Raji (cell line): ENCODE measurements around the gene C14orf93.

Experiments used
- POLR2A ChIP-seq: IDR thresholded peaks from 2 replicates; pipeline ENCODE4 v1.6.1; 2011; ENCODE audit warnings: low read depth, low read length, control low read depth; ENCODE audit not compliant: insufficient read depth

The C14orf93 gene

DNA sequence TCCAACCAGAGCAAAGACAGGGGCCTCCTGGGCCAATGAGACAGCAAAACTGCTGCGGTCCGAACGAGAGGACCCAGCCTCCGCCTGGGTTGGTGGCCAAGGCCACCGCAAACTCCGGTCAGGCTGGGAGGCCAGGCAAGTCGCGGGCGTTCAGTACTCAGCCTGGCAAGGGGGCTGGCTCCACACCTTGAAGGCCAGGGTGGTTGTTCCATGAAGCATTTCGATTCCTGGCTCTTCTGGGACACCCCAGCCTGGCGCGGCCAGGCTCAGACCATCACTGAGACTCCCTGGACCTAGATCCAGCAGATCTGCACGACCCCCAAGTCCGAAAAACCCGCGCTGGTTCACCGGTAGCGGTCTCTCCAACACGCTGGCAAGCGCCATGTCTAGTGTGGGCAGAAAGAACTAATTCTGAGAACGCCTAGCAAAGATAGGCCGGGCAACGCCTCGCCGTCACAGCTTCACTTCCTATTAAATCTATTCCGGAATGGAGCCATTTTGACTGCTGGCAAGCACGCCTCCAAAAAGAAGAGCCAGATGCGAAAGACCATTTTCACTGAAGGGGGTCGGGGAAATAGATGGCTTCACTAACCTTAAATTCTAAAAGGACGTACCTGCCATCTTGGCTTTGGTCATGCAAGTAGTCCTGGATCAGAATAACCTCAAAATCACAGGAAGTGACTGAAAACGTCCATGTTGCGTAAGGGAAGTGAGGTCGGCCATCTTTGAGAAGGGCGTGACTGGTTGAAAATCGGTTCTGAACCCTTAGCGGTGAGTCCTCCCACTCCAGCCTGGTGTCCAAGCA is 24.8 kb upstream of the C14orf93 start, which contains the start of gene PSMB5:
Gene PSMB5, minus strand, starts transcription at position 403 of the 805 bp plus-strand sequence. Its CDS starts 19 bp downstream, at position 384.
- peak; percentile 87 for TF ChIP-seq POLR2A

DNA sequence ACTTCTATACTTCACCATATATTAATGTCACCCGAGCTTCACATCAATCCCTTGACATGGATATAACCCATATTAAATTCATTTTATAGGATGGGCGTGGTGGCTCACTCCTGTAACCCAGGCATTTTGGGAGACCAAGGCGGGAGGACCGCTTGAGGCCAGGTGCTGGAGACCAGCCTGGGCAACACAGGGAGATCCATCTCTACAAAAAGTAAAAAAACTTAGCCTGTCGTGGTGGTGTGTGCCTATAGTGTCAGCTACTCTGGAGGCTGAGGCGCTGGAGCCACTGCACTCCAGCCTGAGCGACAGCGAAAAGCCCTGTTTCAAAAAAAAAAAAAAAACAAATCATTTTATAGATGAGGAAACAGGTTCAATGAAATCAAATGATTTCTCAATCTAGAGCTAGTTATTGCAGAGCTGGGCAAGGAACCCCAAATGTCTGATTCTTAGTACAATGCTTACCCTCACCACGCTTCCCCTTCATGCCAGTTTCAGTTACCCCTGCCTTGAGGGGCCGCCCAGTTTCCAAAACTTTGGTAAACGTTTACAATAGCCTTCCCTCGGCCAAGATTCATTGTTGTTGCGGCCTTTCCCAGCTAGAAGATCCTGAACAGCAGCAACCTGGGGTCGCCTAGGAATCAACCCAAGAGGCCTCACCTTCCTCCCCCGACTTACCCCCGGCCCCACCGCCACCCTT is 24.0 kb upstream of the C14orf93 start:
- no peak for TF ChIP-seq POLR2A

- no peak for TF ChIP-seq POLR2A
Measured at GRCh38 chr14:23033251-23033727, 23.3 kb upstream of the C14orf93 start.

DNA sequence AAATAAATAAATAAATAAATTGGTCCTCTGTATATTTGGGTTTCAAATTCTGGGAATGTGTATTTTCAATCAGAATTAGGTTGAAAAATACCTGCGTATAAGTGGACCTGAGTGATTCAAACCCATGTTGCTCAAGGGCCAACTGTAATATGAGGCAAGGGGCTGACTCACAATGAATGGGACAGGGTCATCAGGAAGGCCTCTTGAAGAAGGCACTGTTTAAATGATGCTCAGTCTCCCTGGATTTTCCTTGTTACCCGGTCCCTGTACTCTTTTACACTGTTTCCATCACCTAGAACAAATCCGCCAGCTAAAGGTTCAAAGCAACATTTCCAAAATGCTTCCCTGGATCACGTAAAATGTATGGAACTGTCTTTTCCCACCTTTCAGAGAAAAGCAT is 21.0 kb upstream of the C14orf93 start:
- TF ChIP-seq POLR2A: no peak

GRCh38 chr14:23028799-23029198 is 18.9 kb upstream of the C14orf93 start:
- TF ChIP-seq POLR2A: no peak

GRCh38 chr14:23025151-23025814 is 15.3 kb upstream of the C14orf93 start:
- no peak for TF ChIP-seq POLR2A

DNA sequence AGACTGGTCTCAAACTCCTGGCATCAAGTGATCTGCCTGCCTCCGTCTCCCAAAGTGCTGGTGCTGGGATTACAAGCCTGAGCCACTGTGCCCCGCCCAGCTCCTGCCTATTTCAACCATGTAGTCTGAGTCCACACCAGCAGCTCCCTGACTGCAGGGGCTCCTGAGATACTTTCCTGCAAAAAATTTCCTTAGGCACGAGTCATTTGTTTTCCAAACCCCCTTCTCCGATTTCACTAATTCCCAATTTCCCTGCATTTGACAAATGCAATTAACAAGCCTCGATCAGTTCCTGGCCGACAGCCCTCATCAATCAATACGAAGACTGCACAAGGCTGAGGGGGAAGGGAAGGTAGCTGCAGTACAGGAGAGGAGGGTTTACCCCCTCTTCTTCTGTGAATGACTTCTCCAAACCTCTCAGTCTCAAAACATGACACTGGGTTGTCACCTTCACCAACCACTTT is 14.7 kb upstream of the C14orf93 start:
- no peak for TF ChIP-seq POLR2A

DNA sequence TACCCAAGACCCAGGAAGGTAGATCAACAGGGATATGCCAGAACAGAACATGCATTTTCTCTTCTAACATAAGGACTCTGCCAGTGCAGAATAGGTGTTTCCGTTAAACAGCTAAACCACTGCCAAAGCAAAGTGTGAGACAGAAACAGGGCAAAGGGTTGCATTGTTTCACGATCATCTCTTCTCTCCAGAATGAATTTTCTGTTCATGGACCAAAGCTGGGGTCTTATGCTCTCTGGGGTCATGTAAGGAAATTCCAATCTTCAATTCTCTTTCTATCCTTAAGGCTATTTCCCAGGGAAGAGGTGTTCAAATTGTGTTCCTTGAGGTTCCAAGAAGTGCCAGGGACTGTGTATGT is 13.8 kb upstream of the C14orf93 start:
- no peak for TF ChIP-seq POLR2A

GRCh38 chr14:23023022-23023794 is 13.3 kb upstream of the C14orf93 start:
- TF ChIP-seq POLR2A: no peak

- TF ChIP-seq POLR2A: no peak
Measured at GRCh38 chr14:23021889-23022442, 12.0 kb upstream of the C14orf93 start.

- TF ChIP-seq POLR2A: no peak
Measured at GRCh38 chr14:23021434-23021833, 11.5 kb upstream of the C14orf93 start.

DNA sequence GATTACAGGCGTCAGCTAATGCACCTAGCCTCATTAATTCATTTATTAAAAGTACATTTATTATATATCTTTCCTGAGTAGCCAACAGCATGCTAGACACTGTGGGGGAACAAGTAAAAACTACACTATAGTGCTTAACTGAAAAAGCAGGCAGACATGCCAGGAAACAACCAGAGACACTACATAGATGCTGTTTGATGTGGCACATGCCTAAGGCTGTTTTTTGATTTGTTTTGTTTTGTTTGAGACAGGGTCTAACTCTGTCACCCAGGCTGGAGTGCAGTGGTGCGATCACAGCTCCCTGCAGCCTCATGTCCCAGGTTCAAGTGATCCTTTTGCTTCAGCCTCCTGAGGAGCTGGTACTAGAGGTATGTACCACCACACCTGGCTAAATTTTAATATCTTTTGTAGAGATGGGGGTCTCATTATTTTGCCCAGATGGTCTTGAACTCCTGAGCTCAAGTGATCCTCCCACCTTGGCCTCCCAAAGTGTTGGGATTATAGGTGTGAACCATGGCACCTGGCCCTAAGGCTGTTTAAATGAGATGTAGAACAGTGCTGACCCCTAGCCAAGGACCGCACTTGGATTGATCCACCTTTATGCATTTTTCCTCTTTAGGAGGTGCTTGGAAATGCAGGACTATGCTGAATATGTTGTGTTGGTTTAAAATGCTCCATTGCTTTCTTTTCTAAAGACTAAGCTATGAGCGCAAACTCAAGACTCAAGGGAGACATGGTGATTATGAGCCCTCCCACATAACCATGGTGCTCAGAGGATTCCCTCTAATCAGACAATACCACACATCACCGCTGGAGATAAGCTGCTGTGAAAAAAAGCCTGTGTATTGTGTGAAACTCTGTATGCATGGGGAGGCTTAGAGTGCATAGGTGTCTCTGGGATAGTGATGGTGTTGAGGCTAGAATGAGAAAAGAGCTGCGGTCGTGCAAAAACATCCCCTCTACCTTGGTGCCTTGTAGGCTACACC is 10.5 kb upstream of the C14orf93 start:
- no peak for TF ChIP-seq POLR2A

- no peak for TF ChIP-seq POLR2A
Measured at GRCh38 chr14:23018107-23018506, 8.2 kb upstream of the C14orf93 start.
